Ovary (tissue), 3 donors: Measurements from ENCODE around the gene IFT80.

Experiments
- EP300 ChIP-seq: sonication (generic); formaldehyde crosslinking; IDR thresholded peaks from one replicate; pipeline ENCODE4 v1.6.1; 2017; ENCODE audit warnings: antibody characterized with exemption
- POLR2A ChIP-seq: fragments of 450-650 bp; IDR thresholded peaks from one replicate; pipeline ENCODE4 v1.6.1; 2017; ENCODE audit warnings: antibody characterized with exemption, mild to moderate bottlenecking, moderate library complexity
- TF ChIP-seq, protein P1 (sequence below), 3 donors: fragments of 450-650 bp in 2 of 3; fragments of 200-600 bp in 1 of 3; IDR thresholded peaks; one replicate each; pipeline versions ENCODE4 v1.5.1 to v1.8.0; 2016 to 2022; ENCODE audit warnings: antibody characterized with exemption in 3 of 3, mild to moderate bottlenecking in 1 of 3
- donor health status: DM: no; HTN: no; CAD: no.

- TF ChIP-seq, protein P1, sequence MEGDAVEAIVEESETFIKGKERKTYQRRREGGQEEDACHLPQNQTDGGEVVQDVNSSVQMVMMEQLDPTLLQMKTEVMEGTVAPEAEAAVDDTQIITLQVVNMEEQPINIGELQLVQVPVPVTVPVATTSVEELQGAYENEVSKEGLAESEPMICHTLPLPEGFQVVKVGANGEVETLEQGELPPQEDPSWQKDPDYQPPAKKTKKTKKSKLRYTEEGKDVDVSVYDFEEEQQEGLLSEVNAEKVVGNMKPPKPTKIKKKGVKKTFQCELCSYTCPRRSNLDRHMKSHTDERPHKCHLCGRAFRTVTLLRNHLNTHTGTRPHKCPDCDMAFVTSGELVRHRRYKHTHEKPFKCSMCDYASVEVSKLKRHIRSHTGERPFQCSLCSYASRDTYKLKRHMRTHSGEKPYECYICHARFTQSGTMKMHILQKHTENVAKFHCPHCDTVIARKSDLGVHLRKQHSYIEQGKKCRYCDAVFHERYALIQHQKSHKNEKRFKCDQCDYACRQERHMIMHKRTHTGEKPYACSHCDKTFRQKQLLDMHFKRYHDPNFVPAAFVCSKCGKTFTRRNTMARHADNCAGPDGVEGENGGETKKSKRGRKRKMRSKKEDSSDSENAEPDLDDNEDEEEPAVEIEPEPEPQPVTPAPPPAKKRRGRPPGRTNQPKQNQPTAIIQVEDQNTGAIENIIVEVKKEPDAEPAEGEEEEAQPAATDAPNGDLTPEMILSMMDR (IDR thresholded peaks at IDR 0.05): no peak
- no peak for TF ChIP-seq POLR2A
- no peak for TF ChIP-seq EP300
Observed at GRCh38 chr3:160265088-160265487, 133.9 kb downstream of the IFT80 start.
